Thoracic aorta (tissue), 2 donors: Measurements from ENCODE around the gene TUBA3D. TPM values are rescaled to one million over a fixed set of nuclear protein-coding genes. Genes with fewer than 3 reads are reported as not detected.
"Not testable (repeated sequence)": the region's sequence is repeated elsewhere in the genome, so short reads cannot be mapped to it uniquely, and the experiment has no call there.

Experiments used
- ATAC-seq: fragments of 150-250 bp; one replicate; pipeline ENCODE4 v1.8.0; 2017; ENCODE audit warnings: low read depth; ENCODE audit not compliant: insufficient number of reproducible peaks, low FRiP score
- DNase-seq: peaks from one replicate; pipeline ENCODE4 v3.0.0-alpha.2; 2020; ENCODE audit warnings: low spot score
- H3K27ac ChIP-seq, 2 donors: fragments of 200-600 bp; sonication (generic); 1 replicate in 1 of 2; 2 replicates in 1 of 2; pipeline ENCODE4 v1.5.1; 2016; ENCODE audit warnings: mild to moderate bottlenecking in 2 of 2, moderate library complexity in 2 of 2
- H3K27me3 ChIP-seq: fragments of 200-600 bp; sonication (generic); replicated peaks from 2 replicates; pipeline ENCODE4 v1.6.0; 2016; ENCODE audit warnings: mild to moderate bottlenecking; ENCODE audit not compliant: insufficient read depth
- H3K36me3 ChIP-seq: fragments of 200-600 bp; sonication (generic); one replicate; pipeline ENCODE4 v1.5.1; 2016
- H3K4me1 ChIP-seq, 2 donors: fragments of 200-600 bp; sonication (generic); 1 replicate in 1 of 2; 2 replicates in 1 of 2; pipeline versions ENCODE4 v1.5.1 to v1.6.0; 2016; ENCODE audit warnings: low read depth in 2 of 2, mild to moderate bottlenecking in 1 of 2; ENCODE audit not compliant: control insufficient read depth in 1 of 2
- H3K4me3 ChIP-seq: fragments of 200-600 bp; sonication (generic); 2 replicates; pipeline ENCODE4 v1.5.1; 2016; ENCODE audit warnings: mild to moderate bottlenecking
- H3K9me3 ChIP-seq: fragments of 200-600 bp; sonication (generic); 2 replicates; pipeline ENCODE4 v1.5.1; 2016
- CTCF ChIP-seq: fragments of 200-600 bp; sonication (generic); IDR thresholded peaks from one replicate; pipeline ENCODE4 v1.5.1; 2019; ENCODE audit warnings: antibody characterized with exemption
- total RNA-seq, 2 donors: library from RNA; depleted of rRNA; stranded (reverse); fragments of >200 nt; gene quantifications; one replicate each; pipeline versions ENCODE4 v1.1.0 to v1.2.3, GENCODE V29; 2016

The TUBA3D gene
- not detected for total RNA-seq

GRCh38 chr2:131475831-131476230 lies at the start of gene TUBA3D:
Gene TUBA3D, plus strand, starts transcription at chr2:131476119. Its CDS starts 81 bp downstream, at chr2:131476200.
- H3K9me3 ChIP-seq: no peaks in the 10 kb centered on the region
- H3K4me1 ChIP-seq: no peaks in the 10 kb centered on the region
- no peaks in the 10 kb centered on the region for H3K36me3 ChIP-seq
- H3K27me3 ChIP-seq: no peaks in the 10 kb centered on the region
- H3K27ac ChIP-seq: no peak within 1 kb of the TSS
- no peak within 1 kb of the TSS for H3K4me3 ChIP-seq
- DNase-seq: no peak
- ATAC-seq: no peak
- no peak for TF ChIP-seq CTCF

DNA sequence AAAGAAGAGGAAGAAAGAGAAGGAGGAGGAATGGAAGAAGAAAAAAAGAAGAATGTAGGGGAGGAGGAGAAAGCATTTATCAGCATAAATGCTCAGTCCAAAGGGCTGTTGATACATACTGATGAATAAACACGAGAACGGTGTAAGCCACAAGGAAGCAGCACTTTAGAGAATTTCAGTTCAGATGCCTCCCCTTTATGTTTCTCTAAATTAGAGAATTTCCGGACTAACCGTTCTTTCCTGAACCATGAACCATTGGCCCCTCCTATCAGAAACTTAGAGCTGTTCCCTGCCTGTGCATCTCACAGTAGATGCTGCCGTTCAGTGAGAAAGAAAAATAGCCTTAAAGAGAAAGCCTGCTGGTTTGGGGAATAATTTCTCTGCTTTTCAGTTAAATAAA lies 49.2 kb upstream of the TUBA3D start:
- ATAC-seq: no peak
- DNase-seq: no peak
- no peak overlapping the region for H3K27ac ChIP-seq
- H3K4me3 ChIP-seq: no peak overlapping the region
- H3K9me3 ChIP-seq: no peaks in the 10 kb centered on the region
- no peaks in the 10 kb centered on the region for H3K4me1 ChIP-seq
- no peak for TF ChIP-seq CTCF
- H3K27me3 ChIP-seq: no peaks in the 10 kb centered on the region
- no peaks in the 10 kb centered on the region for H3K36me3 ChIP-seq

DNA sequence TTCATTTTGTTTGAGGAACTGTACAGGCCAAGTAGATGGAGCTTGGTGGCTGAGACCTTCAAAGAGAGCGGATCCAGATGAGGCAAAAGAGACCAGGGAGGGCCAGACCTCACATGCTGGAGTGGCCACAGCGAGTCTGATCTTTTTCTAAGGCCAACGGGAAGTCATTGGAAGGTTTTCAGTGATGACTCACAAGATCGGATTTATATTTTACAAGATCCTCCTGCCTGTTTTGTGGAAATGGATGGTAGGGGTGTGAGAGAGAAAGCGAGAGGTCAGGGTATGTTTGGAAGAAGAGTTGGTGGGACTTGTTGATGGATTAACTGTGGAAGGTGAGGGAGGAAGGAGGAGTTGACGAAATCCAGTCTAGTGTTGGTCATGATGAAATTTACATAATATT lies 44.6 kb upstream of the TUBA3D start:
- no peak for ATAC-seq
- no peak overlapping the region for H3K4me3 ChIP-seq
- TF ChIP-seq CTCF: no peak

GRCh38 chr2:131440742-131441468 lies 35.0 kb upstream of the TUBA3D start:
- not testable (repeated sequence) for H3K27me3 ChIP-seq, H3K36me3 ChIP-seq, H3K4me1 ChIP-seq, H3K27ac ChIP-seq, H3K9me3 ChIP-seq, H3K4me3 ChIP-seq, DNase-seq, ATAC-seq

More for the DNA sequence above, 44.6 kb upstream of the TUBA3D start:
- no peaks in the 10 kb centered on the region for H3K9me3 ChIP-seq
- no peak for DNase-seq
- no peaks in the 10 kb centered on the region for H3K4me1 ChIP-seq
- no peak overlapping the region for H3K27ac ChIP-seq
- no peaks in the 10 kb centered on the region for H3K27me3 ChIP-seq
- H3K36me3 ChIP-seq: no peaks in the 10 kb centered on the region

DNA sequence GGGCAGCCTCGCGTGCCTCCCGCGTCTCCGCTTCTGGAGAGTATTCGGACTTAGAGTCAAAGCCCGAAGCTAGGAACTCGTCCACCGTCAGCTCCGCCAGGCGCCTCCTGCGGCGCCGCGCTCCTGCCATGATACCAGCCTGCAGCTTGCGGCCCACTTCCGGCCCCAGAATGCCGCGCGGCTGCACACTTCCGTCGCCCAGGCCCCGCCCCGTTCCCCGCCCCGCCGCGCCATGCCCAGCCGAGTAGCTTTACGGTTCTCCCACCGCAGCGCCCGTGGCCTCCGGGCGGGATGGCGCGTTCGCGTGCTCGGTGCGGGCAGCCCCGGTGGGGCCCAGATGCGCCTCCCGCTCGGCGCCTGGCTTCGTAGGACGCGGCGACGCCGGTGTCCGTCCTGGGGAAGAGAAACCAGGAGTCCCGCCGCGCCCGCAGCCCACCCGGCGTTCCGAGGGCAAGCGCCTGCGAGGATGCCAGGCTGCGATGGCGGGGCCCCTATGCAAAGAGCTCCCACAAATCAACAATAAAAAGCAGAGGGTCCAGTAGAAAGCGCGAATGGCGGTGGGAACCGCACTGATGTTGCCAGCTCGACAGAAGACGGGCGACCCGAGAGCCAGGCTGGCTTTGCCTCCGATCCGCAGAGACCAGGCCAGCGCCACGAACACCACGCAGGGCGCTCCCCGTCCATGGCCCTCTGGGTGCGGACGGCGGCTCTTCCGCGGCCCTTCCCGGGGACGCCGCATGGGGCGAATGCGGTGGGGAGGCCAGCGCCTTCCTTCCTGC lies 31.0 kb upstream of the TUBA3D start:
- not testable (repeated sequence) for H3K27me3 ChIP-seq, H3K36me3 ChIP-seq, H3K9me3 ChIP-seq, ATAC-seq, H3K4me3 ChIP-seq, H3K4me1 ChIP-seq, H3K27ac ChIP-seq, DNase-seq

DNA sequence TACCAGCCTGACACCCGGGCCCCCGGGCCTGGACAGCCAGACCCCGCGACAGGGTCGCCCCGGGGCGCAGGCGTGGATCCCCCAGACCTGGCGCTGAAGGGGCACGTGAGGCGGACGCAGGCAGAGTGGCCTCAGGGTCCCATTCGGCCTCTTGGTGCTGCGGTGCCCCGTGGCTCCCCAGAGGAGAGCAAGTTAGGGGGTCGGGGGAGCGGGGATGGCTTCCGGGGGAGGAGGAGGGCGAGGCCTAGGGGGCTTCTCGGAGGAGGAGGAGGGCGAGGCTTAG lies 30.5 kb upstream of the TUBA3D start:
- not testable (repeated sequence) for H3K27ac ChIP-seq, H3K4me1 ChIP-seq, H3K4me3 ChIP-seq, H3K9me3 ChIP-seq, ATAC-seq, DNase-seq, H3K27me3 ChIP-seq, H3K36me3 ChIP-seq
